Measurements from ENCODE around the gene LARP7.
"Not testable (repeated sequence)": the region's sequence is repeated elsewhere in the genome, so short reads cannot be mapped to it uniquely, and the experiment has no call there.

Gene LARP7

GRCh38 chr4:112651641-112652040 lies 14.7 kb downstream of the LARP7 start:
- DNase-seq: no peak

GRCh38 chr4:112652216-112652615 lies 15.3 kb downstream of the LARP7 start:
- DNase-seq: no peak

GRCh38 chr4:112655270-112655669 lies 18.3 kb downstream of the LARP7 start:
- DNase-seq: no peak

- not testable (repeated sequence) for DNase-seq
These were observed 19.2 kb downstream of the LARP7 start for GRCh38 chr4:112656115-112656514.

- DNase-seq: no peak
These were observed 27.7 kb downstream of the LARP7 start for GRCh38 chr4:112664611-112665010.

- no peak for DNase-seq
These were observed 31.2 kb downstream of the LARP7 start for GRCh38 chr4:112668131-112668530.

GRCh38 chr4:112673076-112673475 lies 36.1 kb downstream of the LARP7 start:
- no peak for DNase-seq

GRCh38 chr4:112673686-112674085 lies 36.7 kb downstream of the LARP7 start:
- DNase-seq: no peak

- no peak for DNase-seq
These were observed 37.4 kb downstream of the LARP7 start for GRCh38 chr4:112674376-112674775.

- DNase-seq: no peak
These were observed 40.7 kb downstream of the LARP7 start for GRCh38 chr4:112677519-112678091.

GRCh38 chr4:112680996-112681395 lies 44.1 kb downstream of the LARP7 start:
- DNase-seq: no peak

- no peak for DNase-seq
These were observed 56.6 kb downstream of the LARP7 start for GRCh38 chr4:112693507-112693906.

GRCh38 chr4:112700679-112701078 lies 63.7 kb downstream of the LARP7 start:
- DNase-seq: no peak

- no peak for DNase-seq
These were observed 65.9 kb downstream of the LARP7 start for GRCh38 chr4:112702892-112703291.

GRCh38 chr4:112704322-112704721 lies 67.4 kb downstream of the LARP7 start:
- no peak for DNase-seq

GRCh38 chr4:112704991-112705845 lies 68.3 kb downstream of the LARP7 start:
- peak; percentile 7 for DNase-seq

- peak; percentile 26 for DNase-seq
These were observed 69.2 kb downstream of the LARP7 start for GRCh38 chr4:112705891-112706839.

- no peak for DNase-seq
These were observed 69.9 kb downstream of the LARP7 start for GRCh38 chr4:112706840-112707207.
